Fibroblast of lung (primary cell): ENCODE results near the gene SPATC1L.

Experiments used
- CTCF ChIP-seq, 2 donors: IDR thresholded peaks in 1 of 2; conservative IDR thresholded peaks in 1 of 2; 1 replicate in 1 of 2; 2 replicates in 1 of 2; pipeline ENCODE4 v1.5.1; 2011 to 2012; ENCODE audit warnings: low read length in 2 of 2, control low read depth in 1 of 2, inconsistent platforms in 1 of 2, low read depth in 1 of 2, mild to moderate bottlenecking in 1 of 2
- EZH2 ChIP-seq: IDR thresholded peaks from 2 replicates; pipeline ENCODE4 v1.5.1; 2012; ENCODE audit warnings: low read length, control low read depth, mild to moderate bottlenecking; ENCODE audit errors: missing control alignments

- TF ChIP-seq CTCF (conservative IDR thresholded peaks at IDR 0.05 in 1 of 2, IDR thresholded peaks at IDR 0.05 in 1 of 2; ENCODE audit: low read depth in 1 of 2, low read length in 2 of 2) = no peak
- TF ChIP-seq EZH2 = no peak
Measured at GRCh38 chr21:46207006-46207919, 23.0 kb upstream of the SPATC1L start.
